Upper lobe of left lung (tissue), 6 donors: ENCODE measurements around the gene HSPBP1. TPM values are rescaled to one million over a fixed set of nuclear protein-coding genes. Genes with fewer than 3 reads are reported as not detected.
A peak's percentile ranks its signal among the peaks of the same experiment; 100 is the strongest.

Source experiments
- ATAC-seq, 2 donors: fragments of 200-7000 bp; cut with Tn5 transposase; one replicate each; pipeline ENCODE4 v1.9.1; 2022; ENCODE audit warnings: mild to moderate bottlenecking in 2 of 2, moderate library complexity in 2 of 2; ENCODE audit not compliant: low FRiP score in 2 of 2
- DNase-seq, 2 donors: peaks; one replicate each; pipeline ENCODE4 v3.0.0-alpha.2; 2019 to 2020
- H3K27ac ChIP-seq, 4 donors: fragments of 200-600 bp; sonication (generic); one replicate each; pipeline ENCODE4 v1.5.1; 2016 to 2019
- H3K27me3 ChIP-seq, 4 donors: fragments of 200-600 bp; sonication (generic); one replicate each; pipeline ENCODE4 v1.5.1; 2017 to 2019
- H3K36me3 ChIP-seq, 4 donors: fragments of 200-600 bp; sonication (generic); one replicate each; pipeline ENCODE4 v1.5.1; 2016 to 2019
- H3K4me1 ChIP-seq, 4 donors: fragments of 200-600 bp; sonication (generic); one replicate each; pipeline ENCODE4 v1.5.1; 2018 to 2019
- H3K4me3 ChIP-seq, 4 donors: fragments of 200-600 bp; sonication (generic); one replicate each; pipeline ENCODE4 v1.5.1; 2017 to 2019; ENCODE audit warnings: mild to moderate bottlenecking in 2 of 4, moderate library complexity in 1 of 4
- H3K9me3 ChIP-seq, 4 donors: fragments of 200-600 bp; sonication (generic); one replicate each; pipeline ENCODE4 v1.5.1; 2018 to 2019
- CTCF ChIP-seq, 6 experiments: fragments of 450-650 bp in 4 of 6; fragments of 200-600 bp in 2 of 6; sonication (generic) in 2 of 6; IDR thresholded peaks; one replicate each; pipeline ENCODE4 v1.5.1; 2016 to 2019; ENCODE audit warnings: antibody characterized with exemption in 6 of 6
- EP300 ChIP-seq, 4 donors: sonication (generic); formaldehyde crosslinking; IDR thresholded peaks; one replicate each; pipeline ENCODE4 v1.5.1; 2017; ENCODE audit warnings: antibody characterized with exemption in 4 of 4, control low read depth in 2 of 4
- POLR2A ChIP-seq, 4 donors: fragments of 450-650 bp; IDR thresholded peaks; one replicate each; pipeline ENCODE4 v1.5.1; 2016 to 2017; ENCODE audit warnings: antibody characterized with exemption in 4 of 4, mild to moderate bottlenecking in 2 of 4
- POLR2AphosphoS5 ChIP-seq, 2 donors: sonication (generic); formaldehyde crosslinking; IDR thresholded peaks; one replicate each; pipeline ENCODE4 v1.5.1; 2017; ENCODE audit warnings: antibody characterized with exemption in 2 of 2
- WGBS, 2 donors: methylation state at CpG; one replicate each; pipeline ENCODE4 v1.1.5; 2017 to 2018; 5-methylcytosine and 5-hydroxymethylcytosine counted together
- total RNA-seq, 6 donors: library from RNA; depleted of rRNA in 4 of 6; stranded (reverse); fragments of >200 nt in 4 of 6; gene quantifications; one replicate each; pipeline versions ENCODE4 v1.1.0 to v1.2.1, GENCODE V29; 2016 to 2021
- donor health status: DM: no; HTN: no; CAD: no; lungs with moderate emphysema.
- donor health status: DM: no; HTN: yes; CAD: no; lungs with severe emphysema.

The HSPBP1 gene
- total RNA-seq, 6 donors from 2014 or later: 21.0 to 34.6 (median 30.1) TPM

- no peaks in the 10 kb centered on the region for H3K27me3 ChIP-seq
- H3K36me3 ChIP-seq: no peaks in the 10 kb centered on the region
- peaks cover 0 to 6% (median 6%) of the 10 kb centered on the region in 4 donors for H3K4me1 ChIP-seq
- WGBS, 2 donors: 78 to 83% methylated on average over 3 of the region's 3 CpGs
- TF ChIP-seq CTCF (IDR thresholded peaks at IDR 0.05) (no peak), POLR2AphosphoS5 (IDR thresholded peaks at IDR 0.05) (no peak), POLR2A (IDR thresholded peaks at IDR 0.05) (no peak), EP300 (IDR thresholded peaks at IDR 0.05) (no peak)
- H3K4me3 ChIP-seq: no peak overlapping the region
- H3K9me3 ChIP-seq: no peaks in the 10 kb centered on the region
- ATAC-seq: no peak
- DNase-seq: no peak
- no peak overlapping the region for H3K27ac ChIP-seq
Measured at GRCh38 chr19:55306712-55307111, 26.8 kb upstream of the HSPBP1 start.

GRCh38 chr19:55305983-55306562 lies 26.2 kb upstream of the HSPBP1 start:
- Histone ChIP-seq H3K36me3 (no peaks in the 10 kb centered on the region), H3K9me3 (no peaks in the 10 kb centered on the region), H3K27ac (no peak overlapping the region), H3K4me1 (peaks cover 0 to 11% (median 10%) of the 10 kb centered on the region in 4 donors), H3K4me3 (no peak overlapping the region), H3K27me3 (no peaks in the 10 kb centered on the region)
- TF ChIP-seq POLR2AphosphoS5 (IDR thresholded peaks at IDR 0.05): no peak
- TF ChIP-seq EP300 (IDR thresholded peaks at IDR 0.05): no peak
- TF ChIP-seq POLR2A (IDR thresholded peaks at IDR 0.05): no peak
- no peak for TF ChIP-seq CTCF (IDR thresholded peaks at IDR 0.05)
- DNase-seq (no peak), ATAC-seq (no peak)
- 90 to 91% methylated on average over 16 to 17 of the region's 17 CpGs for WGBS, 2 donors

GRCh38 chr19:55305491-55305890 lies 25.6 kb upstream of the HSPBP1 start:
- DNase-seq (peak in 1 of 2 donors; percentile 39), ATAC-seq (peak in 1 of 2 donors; percentile 51)
- H3K9me3 ChIP-seq: no peaks in the 10 kb centered on the region
- TF ChIP-seq POLR2AphosphoS5 (IDR thresholded peaks at IDR 0.05) (no peak), CTCF (IDR thresholded peaks at IDR 0.05) (no peak), POLR2A (IDR thresholded peaks at IDR 0.05) (no peak), EP300 (IDR thresholded peaks at IDR 0.05) (no peak)
- H3K36me3 ChIP-seq: no peaks in the 10 kb centered on the region
- WGBS, 2 donors: 77 to 87% methylated on average over 9 of the region's 9 CpGs
- H3K27me3 ChIP-seq: no peaks in the 10 kb centered on the region
- no peak overlapping the region for H3K4me3 ChIP-seq
- H3K27ac ChIP-seq: no peak overlapping the region
- peaks cover 0 to 11% (median 10%) of the 10 kb centered on the region in 4 donors for H3K4me1 ChIP-seq

- Histone ChIP-seq H3K9me3 (no peaks in the 10 kb centered on the region), H3K27me3 (no peaks in the 10 kb centered on the region), H3K36me3 (no peaks in the 10 kb centered on the region), H3K27ac (no peak overlapping the region), H3K4me3 (no peak overlapping the region), H3K4me1 (peaks cover 0 to 11% (median 10%) of the 10 kb centered on the region in 4 donors)
- no peak for DNase-seq
- no peak for TF ChIP-seq EP300 (IDR thresholded peaks at IDR 0.05)
- no peak for TF ChIP-seq POLR2AphosphoS5 (IDR thresholded peaks at IDR 0.05)
- no peak for TF ChIP-seq POLR2A (IDR thresholded peaks at IDR 0.05)
- TF ChIP-seq CTCF (IDR thresholded peaks at IDR 0.05): no peak
- 77 to 79% methylated on average over 14 of the region's 14 CpGs for WGBS, 2 donors
- no peak for ATAC-seq
Measured at GRCh38 chr19:55304980-55305379, 25.1 kb upstream of the HSPBP1 start.
